ENCODE measurements around the gene COL23A1. TPM values are rescaled to one million over a fixed set of nuclear protein-coding genes. Genes with fewer than 3 reads are reported as not detected.

Gene COL23A1
- total RNA-seq, 1 experiment from 2014 or later = not detected

- Histone ChIP-seq H3K4me3 (no peak overlapping the region), H3K27me3 (no peaks in the 10 kb centered on the region), H3K27ac (no peak overlapping the region), H3K36me3 (peaks cover 93% of the 10 kb centered on the region), H3K9me3 (replicated peaks) (no peaks in the 10 kb centered on the region), H3K4me1 (peaks cover 10% of the 10 kb centered on the region; the same call in 1 of the 2 replicates)
- no peak for DNase-seq
These were observed 380.7 kb downstream of the COL23A1 start for GRCh38 chr5:178209334-178210072.

GRCh38 chr5:178208540-178209227 is 381.5 kb downstream of the COL23A1 start:
- Histone ChIP-seq H3K27me3 (no peaks in the 10 kb centered on the region), H3K4me3 (no peak overlapping the region), H3K4me1 (peaks cover 10% of the 10 kb centered on the region; the same call in 1 of the 2 replicates), H3K9me3 (replicated peaks) (no peaks in the 10 kb centered on the region), H3K27ac (no peak overlapping the region), H3K36me3 (peaks cover 85% of the 10 kb centered on the region)
- DNase-seq = no peak

- Histone ChIP-seq H3K27ac (no peak overlapping the region), H3K9me3 (replicated peaks) (no peaks in the 10 kb centered on the region), H3K4me1 (peaks cover 10% of the 10 kb centered on the region; the same call in 1 of the 2 replicates), H3K27me3 (no peaks in the 10 kb centered on the region), H3K4me3 (no peak overlapping the region), H3K36me3 (peaks cover 77% of the 10 kb centered on the region)
- DNase-seq = no peak
These were observed 382.3 kb downstream of the COL23A1 start for GRCh38 chr5:178207917-178208280.

GRCh38 chr5:178207183-178207916 is 382.8 kb downstream of the COL23A1 start:
- Histone ChIP-seq H3K36me3 (peaks cover 71% of the 10 kb centered on the region), H3K4me3 (no peak overlapping the region), H3K27ac (no peak overlapping the region), H3K9me3 (replicated peaks) (no peaks in the 10 kb centered on the region), H3K4me1 (peaks cover 10% of the 10 kb centered on the region; the same call in 1 of the 2 replicates), H3K27me3 (no peaks in the 10 kb centered on the region)
- no peak for DNase-seq

GRCh38 chr5:178206166-178207101 is 383.8 kb downstream of the COL23A1 start:
- no peak overlapping the region for H3K27ac ChIP-seq
- no peaks in the 10 kb centered on the region for H3K27me3 ChIP-seq
- no peak for DNase-seq
- H3K36me3 ChIP-seq = peaks cover 62% of the 10 kb centered on the region
- peak overlapping the region; percentile 84 for H3K4me3 ChIP-seq
- H3K4me1 ChIP-seq = peaks cover 10% of the 10 kb centered on the region; the same call in 1 of the 2 replicates
- no peaks in the 10 kb centered on the region for H3K9me3 ChIP-seq (replicated peaks)

- no peak overlapping the region for H3K27ac ChIP-seq
- peak overlapping the region; percentile 84 for H3K4me3 ChIP-seq
- no peaks in the 10 kb centered on the region for H3K27me3 ChIP-seq
- peaks cover 10% of the 10 kb centered on the region; the same call in 1 of the 2 replicates for H3K4me1 ChIP-seq
- H3K36me3 ChIP-seq = peaks cover 55% of the 10 kb centered on the region
- H3K9me3 ChIP-seq (replicated peaks) = no peaks in the 10 kb centered on the region
- DNase-seq = no peak
These were observed 384.5 kb downstream of the COL23A1 start for GRCh38 chr5:178205749-178206047.

GRCh38 chr5:178204935-178205748 is 385.1 kb downstream of the COL23A1 start:
- Histone ChIP-seq H3K9me3 (replicated peaks) (no peaks in the 10 kb centered on the region), H3K4me1 (peaks cover 10% of the 10 kb centered on the region; the same call in 1 of the 2 replicates), H3K36me3 (peaks cover 49% of the 10 kb centered on the region), H3K27me3 (no peaks in the 10 kb centered on the region), H3K27ac (peak overlapping the region; percentile 63; the same call in 1 of the 2 replicates), H3K4me3 (peak overlapping the region; percentile 84)
- DNase-seq = peak; percentile 76 to 80

GRCh38 chr5:178204182-178204934 is 385.8 kb downstream of the COL23A1 start, which contains the start of gene HNRNPAB:
Gene HNRNPAB (plus strand): TSS chr5:178204533. CDS start chr5:178204838, 305 bp downstream.
- Histone ChIP-seq H3K36me3 (peaks cover 41% of the 10 kb centered on the region), H3K4me3 (peak within 1 kb of the TSS; percentile 84), H3K27me3 (no peaks in the 10 kb centered on the region), H3K27ac (peak within 1 kb of the TSS; percentile 63), H3K4me1 (peaks cover 10% of the 10 kb centered on the region; the same call in 1 of the 2 replicates), H3K9me3 (replicated peaks) (no peaks in the 10 kb centered on the region)
- peak; percentile 94 to 98 for DNase-seq

- Histone ChIP-seq H3K4me1 (peaks cover 10% of the 10 kb centered on the region; the same call in 1 of the 2 replicates), H3K27me3 (no peaks in the 10 kb centered on the region), H3K36me3 (peaks cover 35% of the 10 kb centered on the region), H3K9me3 (replicated peaks) (no peaks in the 10 kb centered on the region), H3K4me3 (peak overlapping the region; percentile 84), H3K27ac (peak overlapping the region; percentile 63)
- DNase-seq = no peak
These were observed 386.5 kb downstream of the COL23A1 start for GRCh38 chr5:178203670-178204181.

- no peak overlapping the region for H3K27ac ChIP-seq
- H3K9me3 ChIP-seq (replicated peaks) = no peaks in the 10 kb centered on the region
- H3K36me3 ChIP-seq = peaks cover 23% of the 10 kb centered on the region
- DNase-seq = no peak
- H3K4me3 ChIP-seq = no peak overlapping the region
- no peaks in the 10 kb centered on the region for H3K27me3 ChIP-seq
- H3K4me1 ChIP-seq = peaks cover 10% of the 10 kb centered on the region; the same call in 1 of the 2 replicates
These were observed 387.7 kb downstream of the COL23A1 start for GRCh38 chr5:178202541-178202940.

- no peaks in the 10 kb centered on the region for H3K9me3 ChIP-seq (replicated peaks)
- H3K36me3 ChIP-seq = peaks cover 17% of the 10 kb centered on the region
- no peaks in the 10 kb centered on the region for H3K27me3 ChIP-seq
These were observed 388.3 kb downstream of the COL23A1 start for GRCh38 chr5:178201927-178202235.

GRCh38 chr5:178201221-178201926 is 388.8 kb downstream of the COL23A1 start:
- no peak overlapping the region for H3K27ac ChIP-seq
- no peak for DNase-seq

More at GRCh38 chr5:178201927-178202235, 388.3 kb downstream of the COL23A1 start:
- Histone ChIP-seq H3K4me1 (peaks cover 5% of the 10 kb centered on the region; the same call in 1 of the 2 replicates), H3K4me3 (no peak overlapping the region), H3K27ac (no peak overlapping the region)
- peak in 1 of 2 experiments; percentile 16 for DNase-seq

More at GRCh38 chr5:178201221-178201926, 388.8 kb downstream of the COL23A1 start:
- peaks cover 11% of the 10 kb centered on the region for H3K36me3 ChIP-seq
- peaks cover 1% of the 10 kb centered on the region; the same call in 1 of the 2 replicates for H3K4me1 ChIP-seq
- no peaks in the 10 kb centered on the region for H3K27me3 ChIP-seq
- H3K9me3 ChIP-seq (replicated peaks) = no peaks in the 10 kb centered on the region
- H3K4me3 ChIP-seq = no peak overlapping the region
